Measurements from ENCODE around the gene CCDC159. TPM values are rescaled to one million over a fixed set of nuclear protein-coding genes. Genes with fewer than 3 reads are reported as not detected.
A peak's percentile ranks its signal among the peaks of the same experiment; 100 is the strongest.
"Not testable (repeated sequence)": the region's sequence is repeated elsewhere in the genome, so short reads cannot be mapped to it uniquely, and the experiment has no call there.

Gene CCDC159
- total RNA-seq, 1 experiment from 2014 or later: 1.5 TPM

GRCh38 chr19:11361771-11362731, 15.7 kb downstream of the CCDC159 start:
- no peak for DNase-seq (ENCODE audit: low read depth)
- in situ Hi-C loops (cut with HindIII; ENCODE audit: low pct_unique_long_range_greater_than_20kb, low sequenced_read_pairs): no loop called here

- no peak for DNase-seq (ENCODE audit: low read depth)
- in situ Hi-C loops (cut with HindIII; ENCODE audit: low pct_unique_long_range_greater_than_20kb, low sequenced_read_pairs): no loop called here
These were observed 17.6 kb downstream of the CCDC159 start for GRCh38 chr19:11363881-11364280.

GRCh38 chr19:11364296-11364904, 18.1 kb downstream of the CCDC159 start:
- no peak for DNase-seq (ENCODE audit: low read depth)
- in situ Hi-C loops (cut with HindIII; ENCODE audit: low pct_unique_long_range_greater_than_20kb, low sequenced_read_pairs): no loop called here

- DNase-seq (ENCODE audit: low read depth): no peak
- in situ Hi-C loops (cut with HindIII; ENCODE audit: low pct_unique_long_range_greater_than_20kb, low sequenced_read_pairs): no loop called here
These were observed 18.6 kb downstream of the CCDC159 start for GRCh38 chr19:11364935-11365334.

GRCh38 chr19:11365557-11366117, 19.3 kb downstream of the CCDC159 start:
- in situ Hi-C loops (cut with HindIII; ENCODE audit: low pct_unique_long_range_greater_than_20kb, low sequenced_read_pairs): no loop called here

GRCh38 chr19:11367528-11367927, 21.2 kb downstream of the CCDC159 start:
- in situ Hi-C loops (cut with HindIII; ENCODE audit: low pct_unique_long_range_greater_than_20kb, low sequenced_read_pairs): no loop called here
- no peak for DNase-seq (ENCODE audit: low read depth)

More at GRCh38 chr19:11365557-11366117, 19.3 kb downstream of the CCDC159 start:
- no peak for DNase-seq (ENCODE audit: low read depth)

GRCh38 chr19:11370744-11371143, 24.4 kb downstream of the CCDC159 start:
- no peak for DNase-seq (ENCODE audit: low read depth)
- in situ Hi-C loops (cut with HindIII; ENCODE audit: low pct_unique_long_range_greater_than_20kb, low sequenced_read_pairs): no loop called here

GRCh38 chr19:11373166-11373884, 27.0 kb downstream of the CCDC159 start:
- in situ Hi-C loops (cut with HindIII; ENCODE audit: low pct_unique_long_range_greater_than_20kb, low sequenced_read_pairs): no loop called here
- DNase-seq (ENCODE audit: low read depth): peak; percentile 33

GRCh38 chr19:11373885-11374432, 27.6 kb downstream of the CCDC159 start:
- in situ Hi-C loops (cut with HindIII; ENCODE audit: low pct_unique_long_range_greater_than_20kb, low sequenced_read_pairs): no loop called here

GRCh38 chr19:11374433-11375142, 28.3 kb downstream of the CCDC159 start, which contains the start of gene SWSAP1:
Gene SWSAP1 (plus strand): TSS chr19:11374666. CDS start chr19:11374681, 15 bp downstream.
- in situ Hi-C loops (cut with HindIII; ENCODE audit: low pct_unique_long_range_greater_than_20kb, low sequenced_read_pairs): no loop called here
- DNase-seq (ENCODE audit: low read depth): peak; percentile 99

More at GRCh38 chr19:11373885-11374432, 27.6 kb downstream of the CCDC159 start:
- DNase-seq (ENCODE audit: low read depth): no peak

GRCh38 chr19:11375143-11375948, 29.0 kb downstream of the CCDC159 start:
- in situ Hi-C loops (cut with HindIII; ENCODE audit: low pct_unique_long_range_greater_than_20kb, low sequenced_read_pairs): no loop called here
- no peak for DNase-seq (ENCODE audit: low read depth)

- DNase-seq (ENCODE audit: low read depth): peak; percentile 79
- in situ Hi-C loops (cut with HindIII; ENCODE audit: low pct_unique_long_range_greater_than_20kb, low sequenced_read_pairs): no loop called here
These were observed 30.9 kb downstream of the CCDC159 start for GRCh38 chr19:11377237-11377636.

- DNase-seq (ENCODE audit: low read depth): no peak
These were observed 31.4 kb downstream of the CCDC159 start for GRCh38 chr19:11377756-11378155.

GRCh38 chr19:11378319-11379189, 32.2 kb downstream of the CCDC159 start:
- in situ Hi-C loops (cut with HindIII; ENCODE audit: low pct_unique_long_range_greater_than_20kb, low sequenced_read_pairs): no loop called here
- peak; percentile 78 for DNase-seq (ENCODE audit: low read depth)

More at GRCh38 chr19:11377756-11378155, 31.4 kb downstream of the CCDC159 start:
- in situ Hi-C loops (cut with HindIII; ENCODE audit: low pct_unique_long_range_greater_than_20kb, low sequenced_read_pairs): no loop called here

GRCh38 chr19:11379269-11379845, 33.0 kb downstream of the CCDC159 start:
- in situ Hi-C loops (cut with HindIII; ENCODE audit: low pct_unique_long_range_greater_than_20kb, low sequenced_read_pairs): not testable (repeated sequence)
- DNase-seq (ENCODE audit: low read depth): peak; percentile 85

Data from Caki2 (cell line).